Raji (cell line): ENCODE measurements around the gene LBH.

Experiments used
- POLR2A ChIP-seq: IDR thresholded peaks from 2 replicates; pipeline ENCODE4 v1.6.1; 2011; ENCODE audit warnings: low read depth, low read length, control low read depth; ENCODE audit not compliant: insufficient read depth

Gene LBH

DNA sequence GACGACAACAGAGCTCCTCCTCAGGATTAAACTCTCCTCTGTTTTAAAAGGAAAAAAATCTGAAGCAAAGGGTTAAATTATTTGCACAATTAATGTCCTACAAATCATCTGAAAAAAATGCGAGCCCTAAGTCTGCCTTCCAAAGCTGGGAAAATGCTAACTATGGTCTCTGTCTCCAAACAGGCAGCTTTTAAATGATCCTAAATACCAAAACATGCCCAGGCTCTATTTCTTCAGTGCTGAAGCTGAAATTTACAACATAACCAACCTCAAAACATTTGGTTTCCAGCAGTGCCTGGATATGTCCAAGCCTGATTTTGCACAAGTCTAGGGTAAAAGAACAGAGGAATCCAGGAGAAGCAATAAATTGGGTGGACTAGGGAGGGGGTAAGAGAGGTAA, 57.2 kb downstream of the LBH start:
- TF ChIP-seq POLR2A: no peak

- no peak for TF ChIP-seq POLR2A
Observed at GRCh38 chr2:30293303-30293921, 62.1 kb downstream of the LBH start.

- TF ChIP-seq POLR2A: no peak
Observed at GRCh38 chr2:30294133-30294532, 62.8 kb downstream of the LBH start.

DNA sequence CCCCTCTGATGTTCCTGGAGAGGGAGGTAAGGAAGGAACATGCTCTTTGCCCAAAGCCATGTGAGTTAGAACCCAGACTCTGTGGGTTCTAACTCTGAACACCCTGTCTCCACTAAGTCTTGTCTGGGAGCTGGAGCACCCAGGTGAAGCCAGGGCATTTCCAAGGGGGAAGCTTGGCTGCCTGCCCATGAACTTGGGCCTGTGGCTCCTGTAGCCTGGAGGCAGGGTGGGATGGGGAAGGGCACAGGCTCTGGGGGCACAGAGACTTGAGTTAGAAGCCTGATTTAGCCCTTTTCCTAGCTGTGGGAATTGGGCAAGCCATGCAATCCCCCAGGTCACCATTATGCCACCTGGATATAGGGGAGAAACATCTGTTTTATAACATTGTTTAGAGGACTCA, 65.2 kb downstream of the LBH start:
- TF ChIP-seq POLR2A: no peak

DNA sequence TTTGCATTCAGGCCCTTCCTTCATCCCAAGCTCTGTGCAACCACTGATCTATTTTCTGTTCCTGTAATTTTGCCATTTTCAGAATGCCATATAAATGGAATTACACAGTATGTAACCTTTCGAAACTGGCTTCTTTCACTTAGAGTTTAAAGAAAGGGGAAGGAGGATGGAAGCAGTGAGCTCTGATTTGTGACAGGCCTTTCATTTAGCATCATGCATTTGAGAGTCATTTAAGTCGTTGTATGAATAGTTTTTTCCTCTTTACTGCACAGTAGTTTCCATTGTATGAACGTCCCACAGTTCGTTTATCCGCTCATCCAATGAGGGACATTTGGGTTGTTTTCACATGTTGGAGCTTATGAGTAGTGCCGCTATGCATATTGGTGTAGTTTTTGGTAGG, 67.0 kb downstream of the LBH start:
- no peak for TF ChIP-seq POLR2A

DNA sequence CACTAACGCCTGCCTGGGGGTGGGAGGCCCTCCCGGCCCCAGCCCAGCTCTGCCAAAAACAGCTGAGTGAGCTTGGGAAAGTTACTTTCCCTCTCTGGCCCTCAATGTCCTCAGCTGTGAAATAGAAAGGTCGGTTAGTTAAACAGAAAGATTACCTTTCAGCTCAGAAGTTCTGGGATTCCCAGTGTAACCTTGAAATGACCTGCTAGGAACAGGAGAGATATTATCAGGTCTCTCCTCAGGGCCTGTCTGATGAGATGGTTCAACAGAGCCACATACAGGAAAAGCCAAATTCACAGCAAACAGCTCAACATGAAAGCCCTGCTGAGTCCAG, 68.8 kb downstream of the LBH start:
- TF ChIP-seq POLR2A: no peak

DNA sequence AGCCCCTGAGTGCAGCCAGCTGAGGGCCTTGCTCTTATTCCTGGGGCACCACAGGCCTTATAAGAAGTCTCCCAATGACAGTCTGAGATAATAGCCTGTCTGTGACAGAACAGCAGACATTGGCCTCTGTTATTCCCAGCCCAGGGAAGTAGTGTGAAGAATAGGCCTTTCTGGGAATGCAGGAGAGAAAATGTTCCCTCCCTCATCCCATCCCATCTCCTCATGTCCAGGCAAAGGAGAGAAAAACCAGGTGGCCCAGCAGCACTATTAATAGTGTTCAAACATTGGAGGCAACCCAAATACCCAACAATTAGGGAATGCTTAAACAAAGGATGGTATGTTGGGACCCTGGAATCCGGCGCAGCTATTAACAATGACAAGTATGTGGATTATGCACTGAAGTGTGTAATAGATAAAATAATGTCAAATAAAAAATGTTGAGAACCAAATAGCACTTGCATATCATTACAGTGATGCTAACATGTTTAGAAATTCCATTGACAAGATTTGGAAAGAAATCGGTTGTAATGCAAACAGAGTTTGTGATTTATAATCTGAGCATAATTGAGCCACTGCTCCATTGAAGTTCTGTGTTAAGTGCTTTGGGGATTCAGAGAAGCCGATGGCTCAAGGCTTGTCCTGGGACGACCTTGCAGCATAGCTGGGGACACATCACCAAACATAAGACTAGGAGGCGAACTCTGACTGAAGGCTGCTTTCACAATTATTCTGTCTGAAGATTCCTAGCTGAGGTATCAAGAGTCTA, 69.3 kb downstream of the LBH start:
- no peak for TF ChIP-seq POLR2A

DNA sequence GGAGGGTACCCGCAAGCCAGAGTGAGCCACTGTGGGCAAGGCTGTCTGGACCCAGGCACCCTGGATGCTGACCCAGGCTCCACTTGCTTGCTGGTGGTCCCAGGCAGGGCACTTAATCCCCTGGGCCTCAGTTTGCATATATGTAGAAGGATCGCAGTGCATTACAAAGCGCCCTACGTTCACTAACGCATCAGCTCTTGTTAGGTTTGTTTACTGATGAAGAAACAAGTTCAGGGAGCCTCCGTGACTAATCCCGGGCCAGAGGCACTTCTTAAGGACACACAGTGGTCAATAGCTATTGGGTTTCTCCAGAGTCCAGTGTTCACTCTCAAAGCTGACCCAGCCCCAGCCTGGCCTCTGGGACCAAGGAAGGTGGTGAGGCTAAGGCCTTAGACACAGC, 70.2 kb downstream of the LBH start:
- TF ChIP-seq POLR2A: no peak

- no peak for TF ChIP-seq POLR2A
Observed at GRCh38 chr2:30302566-30302965, 71.2 kb downstream of the LBH start.

- no peak for TF ChIP-seq POLR2A
Observed at GRCh38 chr2:30303095-30303494, 71.8 kb downstream of the LBH start.

GRCh38 chr2:30305235-30305634, 73.9 kb downstream of the LBH start:
- TF ChIP-seq POLR2A: no peak

DNA sequence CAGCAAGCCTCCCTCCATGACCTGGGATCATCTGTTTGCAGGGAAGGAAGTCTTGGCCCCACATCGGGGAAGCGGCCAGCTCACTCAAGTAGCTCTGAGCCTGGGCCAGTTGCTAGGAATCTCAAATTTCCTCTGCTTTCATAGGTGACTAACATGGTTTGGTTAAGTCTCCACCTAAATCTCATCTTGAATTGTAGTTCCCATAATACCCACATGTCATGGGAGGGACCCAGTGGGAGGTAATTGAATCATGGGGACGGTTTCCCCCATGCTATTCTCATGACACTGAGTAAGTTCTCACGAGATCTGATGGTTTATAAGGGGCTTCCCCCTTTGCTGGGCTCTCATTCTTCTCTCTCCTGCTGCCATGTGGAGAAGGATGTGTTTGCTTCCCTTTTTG, 75.2 kb downstream of the LBH start:
- no peak for TF ChIP-seq POLR2A

DNA sequence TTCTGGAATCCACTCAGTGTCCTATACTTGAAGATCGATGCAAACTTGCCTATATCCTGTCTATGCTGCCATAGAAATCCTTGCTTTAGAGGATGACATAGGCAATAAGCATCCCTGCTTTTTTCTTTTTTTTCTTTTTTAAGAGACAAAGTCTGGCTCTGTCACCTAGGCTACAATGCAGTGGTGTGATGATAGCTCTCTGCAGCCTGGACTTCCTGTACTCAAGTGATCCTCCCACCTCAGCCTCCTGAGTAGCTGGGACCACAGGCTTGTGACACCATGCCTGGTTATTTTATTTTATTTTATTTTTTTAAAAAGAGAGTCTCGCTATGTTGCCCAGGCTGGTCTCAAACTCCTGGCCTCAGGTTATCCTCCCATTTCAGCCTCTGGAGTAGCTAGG, 76.9 kb downstream of the LBH start:
- no peak for TF ChIP-seq POLR2A
